K562 (cell line): Measurements from ENCODE around the gene BBOX1. TPM values are rescaled to one million over a fixed set of nuclear protein-coding genes. Genes with fewer than 3 reads are reported as not detected.

Source experiments
- ATAC-seq: fragments of 200-7000 bp; cut with Tn5 transposase; 3 replicates; pipeline ENCODE4 v1.9.1; 2020; ENCODE audit warnings: moderate library complexity
- BruUV-seq: library from RNA; stranded (reverse); fragments of 400-500 nt; replicated peaks from 2 replicates; lab custom pipeline; 2021; lab: Mats Ljungman, UMichigan
- CTCF ChIA-PET: fragments of 300-600 bp; formaldehyde crosslinking; extraction: SDS; loops from one replicate; lab custom pipeline; 2021; ENCODE audit warnings: low intra/inter-chr PET ratio; lab: Yijun Ruan, JAX
- POLR2A ChIA-PET: fragments of 300-600, 350-650 bp; sonication (Branson Sonifier 250); formaldehyde crosslinking; extraction: SDS; loops from one replicate; lab custom pipeline; 2021; ENCODE audit warnings: antibody characterized with exemption, inconsistent platforms; lab: Yijun Ruan, JAX
- DNase-seq, 4 experiments: peaks; one replicate each; pipeline versions ENCODE4 v3.0.0 to v3.0.0-alpha.2; 2011 to 2018; ENCODE audit warnings: low spot score in 3 of 4, mixed read lengths in 3 of 4; ENCODE audit errors: extremely low read depth in 1 of 4
- FAIRE-seq: peaks from 2 replicates; lab custom pipeline; 2011; peaks lifted over from hg19 to GRCh38; lab: Jason Lieb, UNC
- H2AFZ ChIP-seq: 2 replicates; pipeline ENCODE4 v1.6.0; 2011; ENCODE audit warnings: low read depth, low read length, control low read depth, inconsistent platforms
- H3K27ac ChIP-seq: fragments of 200-600 bp; 3 replicates; pipeline ENCODE4 v1.8.0; 2011; ENCODE audit warnings: low read depth, mild to moderate bottlenecking, control low read depth, inconsistent platforms, low read length, moderate library complexity, mixed read lengths; ENCODE audit errors: extremely low read depth
- H3K27me3 ChIP-seq, 2 experiments: fragments of 300-600 bp in 1 of 2; 2 replicates in 1 of 2; 3 replicates in 1 of 2; pipeline versions ENCODE4 v1.6.0 to v1.8.0; 2011; ENCODE audit warnings: inconsistent platforms in 2 of 2, low read length in 2 of 2, mild to moderate bottlenecking in 1 of 2, mixed read lengths in 1 of 2, moderate library complexity in 1 of 2; ENCODE audit not compliant: control insufficient read depth in 2 of 2, insufficient read depth in 2 of 2
- H3K36me3 ChIP-seq: fragments of 300-600 bp; 3 replicates; pipeline ENCODE4 v1.8.0; 2011; ENCODE audit warnings: mild to moderate bottlenecking, low read length, inconsistent platforms; ENCODE audit not compliant: control insufficient read depth, insufficient read depth
- H3K4me1 ChIP-seq, 2 experiments: fragments of 200-600 bp in 1 of 2; replicated peaks in 1 of 2; 2 replicates in 1 of 2; 3 replicates in 1 of 2; pipeline versions ENCODE4 v1.5.1 to v1.8.0; 2011; ENCODE audit warnings: inconsistent platforms in 2 of 2, low read length in 2 of 2, mild to moderate bottlenecking in 1 of 2, mixed read lengths in 1 of 2, moderate library complexity in 1 of 2; ENCODE audit not compliant: control insufficient read depth in 2 of 2, insufficient read depth in 2 of 2
- H3K4me2 ChIP-seq: 2 replicates; pipeline ENCODE4 v1.6.1; 2011; ENCODE audit warnings: low read length, control low read depth, inconsistent platforms, mixed read lengths; ENCODE audit not compliant: insufficient read depth
- H3K4me3 ChIP-seq: fragments of 200-600 bp; sonication (generic), shearing (Covaris generic); 2 replicates; pipeline ENCODE4 v1.5.1; 2016; ENCODE audit warnings: control low read depth, inconsistent platforms
- H3K79me2 ChIP-seq: fragments of 200-600 bp; 3 replicates; pipeline ENCODE4 v1.8.0; 2011; ENCODE audit warnings: low read length, inconsistent platforms; ENCODE audit not compliant: control insufficient read depth, insufficient read depth
- H3K9ac ChIP-seq, 2 experiments: 2 replicates each; pipeline versions ENCODE4 v1.6.0 to v1.6.1; 2011; ENCODE audit warnings: low read depth in 2 of 2, low read length in 2 of 2, control low read depth in 1 of 2, inconsistent platforms in 1 of 2, mild to moderate bottlenecking in 1 of 2, mixed read lengths in 1 of 2; ENCODE audit not compliant: insufficient read depth in 1 of 2
- H3K9me1 ChIP-seq: one replicate; pipeline ENCODE4 v1.6.0; 2011; ENCODE audit warnings: inconsistent platforms, mild to moderate bottlenecking, low read length, moderate library complexity; ENCODE audit not compliant: control insufficient read depth, insufficient read depth
- H3K9me3 ChIP-seq: replicated peaks from 2 replicates; pipeline ENCODE4 v1.5.1; 2011; ENCODE audit warnings: low read depth, low read length, inconsistent platforms; ENCODE audit not compliant: control insufficient read depth, insufficient read depth
- H4K20me1 ChIP-seq: replicated peaks from 2 replicates; pipeline ENCODE4 v1.6.1; 2011; ENCODE audit warnings: low read length, inconsistent platforms, mixed read lengths; ENCODE audit not compliant: control insufficient read depth, insufficient read depth
- SAP30 ChIP-seq: fragments of 200-600 bp; sonication (generic); IDR thresholded peaks from 2 replicates; pipeline ENCODE4 v1.6.1; 2012; ENCODE audit warnings: borderline replicate concordance, low read depth, mild to moderate bottlenecking, moderate library complexity, low read length, control low read depth, inconsistent platforms; ENCODE audit not compliant: insufficient read depth, poor library complexity, severe bottlenecking
- ZKSCAN1 ChIP-seq: fragments of 150-350 bp; IDR thresholded peaks from 2 replicates; pipeline ENCODE4 v1.6.1; 2016; ENCODE audit warnings: low read depth, low read length
- ZNF121 ChIP-seq: sonication (generic); formaldehyde crosslinking; conservative IDR thresholded peaks from 2 replicates; pipeline ENCODE4 v1.8.0; 2022; ENCODE audit warnings: missing genetic modification reagents
- ZNF655 ChIP-seq: fragments of 250-450 bp; sonication (Bioruptor Pico); IDR thresholded peaks from 2 replicates; pipeline ENCODE4 v1.5.0; 2021
- ZNF830 ChIP-seq: fragments of 250-450 bp; sonication (Bioruptor Pico); IDR thresholded peaks from 2 replicates; pipeline ENCODE4 v1.5.0; 2021; ENCODE audit warnings: mild to moderate bottlenecking
- WGBS: fragments of 100-300 bp; shearing (Covaris generic); methylation state at CpG from one replicate; pipeline ENCODE4 v1.1.6; 2016; ENCODE audit warnings: low coverage, mixed read lengths; ENCODE audit not compliant: insufficient coverage; ENCODE audit errors: missing lambda C conversion rate; 5-methylcytosine and 5-hydroxymethylcytosine counted together
- in situ Hi-C: fragments of 300-500 bp; cut with MboI; formaldehyde crosslinking; loops from 4 replicates; pipeline ENCODE4 v1.15.0; 2018; ENCODE audit warnings: inconsistent platforms, mixed read lengths
- intact Hi-C: fragments of 100-400 bp; cut with micrococcal nuclease; formaldehyde crosslinking; loops from 2 replicates; pipeline ENCODE4 v1.14.2; 2022
- polyA plus RNA-seq, 8 experiments: library from polyadenylated mRNA; depleted of rRNA in 4 of 8; stranded (reverse) in 5 of 8; unstranded in 3 of 8; fragments of >200 nt; fragmentation: Nextera tagmentation in 2 of 8; fragmentation: Illumina TruSeq in 1 of 8; extraction: Ambion mirVana in 2 of 8; extraction: Trizol in 1 of 8; gene quantifications; 2 replicates each; pipeline versions ENCODE4 v1.2.1 to v1.2.3, GENCODE V29; 2011 to 2014; ENCODE audit warnings: inconsistent platforms in 1 of 8, missing spikeins in 1 of 8
- total RNA-seq, 7 experiments: library from RNA; depleted of rRNA in 6 of 7; stranded (reverse); fragments of >200 nt in 6 of 7; fragmentation: Illumina TruSeq in 2 of 7; extraction: Trizol in 2 of 7; gene quantifications; 2 replicates each; pipeline versions ENCODE4 v1.2.1 to v1.2.3, GENCODE V29; 2011 to 2021; ENCODE audit warnings: low replicate concordance in 1 of 7

BBOX1 gene
- total and polyA plus RNA-seq, 9 of the 15 experiments (the other 6 are each of a cell fraction or from before 2014, with no cell fraction given) = not detected

GRCh38 chr11:27174021-27174420, 133.4 kb downstream of the BBOX1 start:
- Histone ChIP-seq H3K27ac (no peak overlapping the region), H4K20me1 (no peaks in the 10 kb centered on the region), H3K4me1 (no peaks in the 10 kb centered on the region), H3K36me3 (no peaks in the 10 kb centered on the region), H3K9ac (no peak overlapping the region), H3K4me3 (no peak overlapping the region), H3K79me2 (no peaks in the 10 kb centered on the region), H3K4me2 (no peak overlapping the region), H3K9me1 (no peaks in the 10 kb centered on the region), H2AFZ (no peak overlapping the region), H3K27me3 (no peaks in the 10 kb centered on the region), H3K9me3 (no peaks in the 10 kb centered on the region)
- ChIA-PET POLR2A (interaction anchor here (0.7 to 1.1 kb wide), 3 partner anchors 13 to 329 kb away, joined by 3 read pairs; no protein-coding TSS in a partner anchor), CTCF (no interaction called here)
- TF ChIP-seq ZNF655 (CRISPR knock-in tag) (no peak), ZNF830 (no peak), ZKSCAN1 (no peak)
- BruUV-seq = no TSS peak
- 0% methylated on average over 4 of the region's 4 CpGs for WGBS
- no peak for DNase-seq
- in situ Hi-C loops = no loop called here
- ATAC-seq = no peak
- intact Hi-C loops = no loop called here
- FAIRE-seq = no peak

GRCh38 chr11:27174672-27175210, 134.1 kb downstream of the BBOX1 start:
- no peaks in the 10 kb centered on the region for H3K27me3 ChIP-seq
- H3K4me3 ChIP-seq = no peak overlapping the region
- POLR2A ChIA-PET = interaction anchor here (0.6 to 1.1 kb wide), 2 partner anchors 14 to 298 kb away, joined by 3 to 5 read pairs; partner anchors contain the start of gene LGR4
- no peak overlapping the region for H2AFZ ChIP-seq
- no peaks in the 10 kb centered on the region for H3K79me2 ChIP-seq
- WGBS = 11% methylated on average over 9 of the region's 9 CpGs
- H3K4me1 ChIP-seq = no peaks in the 10 kb centered on the region
- no peaks in the 10 kb centered on the region for H3K9me3 ChIP-seq
- intact Hi-C loops (no loop called here), in situ Hi-C loops (no loop called here)
- no peaks in the 10 kb centered on the region for H4K20me1 ChIP-seq
- no TSS peak for BruUV-seq
- no peak for TF ChIP-seq SAP30
- TF ChIP-seq ZNF121 (CRISPR knock-in tag) = 0 out of 2 replicates have a peak, but pooled peaks have one; percentile 15
- ATAC-seq = no peak
- no peaks in the 10 kb centered on the region for H3K36me3 ChIP-seq
- H3K27ac ChIP-seq = no peak overlapping the region
- CTCF ChIA-PET = no interaction called here
- H3K9me1 ChIP-seq = no peaks in the 10 kb centered on the region
- DNase-seq = no peak
- no peak for FAIRE-seq
- no peak overlapping the region for H3K9ac ChIP-seq
- H3K4me2 ChIP-seq = no peak overlapping the region
